ENCODE measurements around the gene SLC15A3.
A peak's percentile ranks its signal among the peaks of the same experiment; 100 is the strongest.

Gene SLC15A3

DNA sequence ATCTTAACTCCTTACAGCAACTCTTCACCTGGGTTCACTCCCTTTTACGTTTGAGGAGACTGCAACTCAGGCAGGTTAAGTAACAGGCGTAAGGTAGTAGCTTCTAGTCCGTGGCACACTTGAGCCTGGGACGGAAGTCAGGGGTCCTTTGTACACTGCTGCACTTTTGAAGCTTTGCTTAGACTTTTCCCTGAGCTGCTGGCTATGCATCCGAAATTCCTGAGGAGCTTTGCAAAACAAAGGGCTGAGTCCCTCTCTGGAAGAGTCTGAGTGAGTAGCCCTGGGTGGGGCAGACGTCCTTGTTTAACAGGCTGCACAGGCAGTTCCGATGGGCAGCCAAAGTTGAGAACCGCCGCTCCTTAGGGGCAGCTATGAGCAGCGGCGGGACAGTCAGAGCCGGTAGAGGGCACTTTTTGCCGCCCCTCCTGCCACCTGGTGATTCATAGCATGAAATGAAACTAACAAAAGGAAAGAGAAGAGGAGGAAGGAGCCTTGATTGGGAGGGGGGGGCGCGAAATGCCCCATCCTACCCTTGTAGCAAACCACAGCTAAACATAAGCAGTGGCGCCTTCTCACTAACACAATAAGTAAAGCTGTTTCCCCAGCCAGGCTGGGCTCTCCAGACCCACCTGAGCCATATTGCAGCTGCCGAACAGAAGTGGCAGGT is 36.6 kb downstream of the SLC15A3 start:
- TF ChIP-seq TAF1 (IDR thresholded peaks at IDR 0.05; ENCODE audit: borderline replicate concordance, insufficient read depth, low read length) (no peak), SIN3A (IDR thresholded peaks at IDR 0.05; ENCODE audit: borderline replicate concordance, insufficient read depth, low read length) (no peak), REST (IDR thresholded peaks at IDR 0.05; ENCODE audit: insufficient read depth in 1 of 2, low read depth in 2 of 2, low read length in 2 of 2) (no peak), FOXP2 (optimal IDR thresholded peaks at IDR 0.05; ENCODE audit: borderline replicate concordance, extremely low read depth, extremely low read length, insufficient read depth) (no peak), POLR2AphosphoS5 (IDR thresholded peaks at IDR 0.05; ENCODE audit: low read depth, low read length) (no peak)

DNA sequence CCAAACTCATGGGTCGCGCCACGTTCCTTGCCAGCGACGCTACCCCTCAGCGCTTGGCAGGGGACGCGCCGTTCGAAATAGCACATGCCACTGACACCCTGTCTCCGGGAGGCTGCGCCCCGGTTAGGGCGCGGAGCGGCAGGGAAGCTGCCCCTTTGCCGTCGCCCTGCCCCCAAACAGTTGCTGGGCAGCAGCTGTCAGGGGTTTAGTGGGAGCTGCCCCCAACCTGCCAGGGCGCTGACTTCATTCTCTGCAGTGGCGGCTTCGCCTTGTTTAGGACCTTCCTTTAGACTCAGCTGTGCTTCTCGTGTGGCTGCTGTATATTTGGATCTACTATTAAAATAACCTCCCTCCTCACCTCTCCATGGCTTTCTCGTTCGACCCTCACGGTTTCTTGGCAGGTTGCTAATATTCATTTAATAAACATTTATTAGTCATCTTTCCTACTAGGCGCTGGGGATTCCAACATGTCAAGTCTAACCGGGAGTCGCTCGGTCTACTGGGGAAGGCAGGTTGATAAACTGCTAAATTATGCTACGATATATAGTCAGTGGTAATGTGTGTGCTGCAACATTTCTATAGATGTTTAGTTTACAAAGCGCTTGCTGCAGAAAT is 37.2 kb downstream of the SLC15A3 start:
- TF ChIP-seq SIN3A (IDR thresholded peaks at IDR 0.05; ENCODE audit: borderline replicate concordance, insufficient read depth, low read length) (no peak), FOXP2 (optimal IDR thresholded peaks at IDR 0.05; ENCODE audit: borderline replicate concordance, extremely low read depth, extremely low read length, insufficient read depth) (no peak), POLR2AphosphoS5 (IDR thresholded peaks at IDR 0.05; ENCODE audit: low read depth, low read length) (no peak)

GRCh38 chr11:60913793-60914632 is 38.0 kb downstream of the SLC15A3 start, which contains the start of gene TMEM109:
Gene TMEM109, plus strand, starts transcription at chr11:60914158. Its CDS starts 5,536 bp downstream, at chr11:60919694.
- TF ChIP-seq SIN3A (IDR thresholded peaks at IDR 0.05; ENCODE audit: borderline replicate concordance, insufficient read depth, low read length) (peak; percentile 13; the same call in 1 of the 2 replicates), TAF1 (IDR thresholded peaks at IDR 0.05; ENCODE audit: borderline replicate concordance, insufficient read depth, low read length) (peak; percentile 49; the same call in 1 of the 2 replicates), REST (IDR thresholded peaks at IDR 0.05; ENCODE audit: insufficient read depth in 1 of 2, low read depth in 2 of 2, low read length in 2 of 2) (no peak), FOXP2 (optimal IDR thresholded peaks at IDR 0.05; ENCODE audit: borderline replicate concordance, extremely low read depth, extremely low read length, insufficient read depth) (peak; percentile 30), POLR2AphosphoS5 (IDR thresholded peaks at IDR 0.05; ENCODE audit: low read depth, low read length) (peak; percentile 61)

DNA sequence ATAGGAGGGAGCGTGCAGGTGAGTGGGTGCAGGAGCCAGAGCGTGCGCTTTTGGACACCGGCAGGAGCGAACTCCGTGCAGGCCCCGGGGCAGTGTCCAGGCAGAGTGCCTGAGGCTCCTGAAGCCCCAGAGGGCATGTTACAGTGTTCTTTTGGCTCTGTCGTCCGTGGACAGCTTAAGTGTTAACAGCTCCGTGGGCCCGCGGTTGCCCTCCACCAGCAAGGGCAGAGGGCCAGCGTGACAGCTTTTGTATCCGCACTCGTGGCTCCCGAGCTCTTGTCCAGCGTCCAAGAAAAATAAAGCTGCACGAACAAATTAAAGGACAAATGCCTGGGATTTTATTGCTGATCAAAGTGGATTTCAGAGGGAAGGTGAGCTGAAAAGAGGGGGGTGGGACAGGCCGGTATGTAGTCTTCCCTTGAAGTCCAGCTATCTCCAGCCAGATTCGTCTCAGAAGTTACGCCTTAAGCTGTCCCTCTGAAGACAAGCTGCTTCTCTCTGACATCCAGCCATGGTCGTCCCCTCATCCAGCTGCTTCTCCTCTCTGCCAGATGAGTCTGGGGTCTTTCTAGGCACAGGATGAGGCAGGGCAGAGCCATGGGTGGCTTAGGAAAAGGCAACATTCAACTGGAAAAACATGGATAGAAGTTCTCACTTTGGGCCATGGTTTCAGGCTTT is 39.0 kb downstream of the SLC15A3 start:
- TF ChIP-seq FOXP2 (optimal IDR thresholded peaks at IDR 0.05; ENCODE audit: borderline replicate concordance, extremely low read depth, extremely low read length, insufficient read depth) (no peak), REST (IDR thresholded peaks at IDR 0.05; ENCODE audit: insufficient read depth in 1 of 2, low read depth in 2 of 2, low read length in 2 of 2) (no peak), TAF1 (IDR thresholded peaks at IDR 0.05; ENCODE audit: borderline replicate concordance, insufficient read depth, low read length) (no peak), POLR2AphosphoS5 (IDR thresholded peaks at IDR 0.05; ENCODE audit: low read depth, low read length) (no peak), SIN3A (IDR thresholded peaks at IDR 0.05; ENCODE audit: borderline replicate concordance, insufficient read depth, low read length) (no peak)

All from PFSK-1 (cell line).